HepG2 (cell line): ENCODE results near the gene FBXO24. TPM values are rescaled to one million over a fixed set of nuclear protein-coding genes. Genes with fewer than 3 reads are reported as not detected.

Experiments
- ATF1 ChIP-seq: IDR thresholded peaks from 2 replicates; pipeline ENCODE4 v1.6.1; 2016; ENCODE audit warnings: mild to moderate bottlenecking, control low read depth
- NFE2L2 ChIP-seq: fragments of 150-350 bp; IDR thresholded peaks from 2 replicates; pipeline ENCODE4 v1.6.1; 2014; ENCODE audit warnings: low read length
- NFIB ChIP-seq: sonication (generic); formaldehyde crosslinking; IDR thresholded peaks from 2 replicates; pipeline ENCODE4 v1.9.0; 2021; ENCODE audit warnings: missing genetic modification reagents, mild to moderate bottlenecking, borderline replicate concordance
- REXO4 ChIP-seq: sonication (generic); formaldehyde crosslinking; IDR thresholded peaks from 2 replicates; pipeline ENCODE4 v1.8.0; 2022; ENCODE audit warnings: missing genetic modification reagents, mild to moderate bottlenecking, borderline replicate concordance
- TCF7 ChIP-seq: sonication (generic); IDR thresholded peaks from 2 replicates; pipeline ENCODE4 v1.6.1; 2016; ENCODE audit warnings: antibody characterized with exemption, low read depth
- ZFP37 ChIP-seq: sonication (generic); formaldehyde crosslinking; IDR thresholded peaks from 2 replicates; pipeline ENCODE4 v1.4.0; 2020; ENCODE audit warnings: missing genetic modification reagents, borderline replicate concordance
- ZNF260 ChIP-seq: sonication (generic); formaldehyde crosslinking; IDR thresholded peaks from 2 replicates; pipeline ENCODE4 v1.4.0; 2020; ENCODE audit warnings: missing genetic modification reagents, low read depth, mild to moderate bottlenecking, borderline replicate concordance
- polyA plus RNA-seq, 8 experiments: library from polyadenylated mRNA; depleted of rRNA in 3 of 8; stranded (reverse) in 7 of 8; unstranded in 1 of 8; fragments of >200 nt; fragmentation: Illumina TruSeq in 4 of 8; extraction: Trizol in 4 of 8; gene quantifications; 2 replicates each; pipeline versions ENCODE4 v1.2.1 to v1.2.3, GENCODE V29; 2011 to 2016; ENCODE audit warnings: low read depth in 4 of 8, missing spikeins in 1 of 8, mixed read lengths in 1 of 8; ENCODE audit not compliant: insufficient read depth in 1 of 8
- total RNA-seq, 5 experiments: library from RNA; depleted of rRNA; stranded (reverse); fragments of >200 nt; fragmentation: Illumina TruSeq; extraction: Trizol; gene quantifications; 2 replicates each; pipeline ENCODE4 v1.2.3, GENCODE V29; 2016; ENCODE audit warnings: low read depth in 1 of 5
- TF ChIP-seq, protein P1 (sequence below): sonication (generic); formaldehyde crosslinking; IDR thresholded peaks from 2 replicates; pipeline ENCODE4 v1.4.0; 2020; ENCODE audit warnings: missing genetic modification reagents, borderline replicate concordance
- TF ChIP-seq, protein P2 (sequence below): sonication (generic); formaldehyde crosslinking; IDR thresholded peaks from 2 replicates; pipeline ENCODE4 v1.4.0; 2020; ENCODE audit warnings: mild to moderate bottlenecking, low read depth, missing genetic modification reagents
- TF ChIP-seq, protein P3 (sequence below): sonication (generic); formaldehyde crosslinking; IDR thresholded peaks from 2 replicates; pipeline ENCODE4 v1.5.0; 2020; ENCODE audit warnings: missing genetic modification reagents
- TF ChIP-seq, protein P4 (sequence below): sonication (generic); formaldehyde crosslinking; IDR thresholded peaks from 2 replicates; pipeline ENCODE4 v1.8.0; 2022; ENCODE audit warnings: mild to moderate bottlenecking, missing genetic modification reagents, moderate library complexity
- TF ChIP-seq, protein P5 (sequence below): sonication (generic); formaldehyde crosslinking; IDR thresholded peaks from 2 replicates; pipeline ENCODE4 v1.4.0; 2020; ENCODE audit warnings: missing genetic modification reagents; ENCODE audit errors: not compliant biosample characterization

The FBXO24 gene
- total and polyA plus RNA-seq, 2 of the 13 experiments (the other 11 are each of a cell fraction or from before 2014, with no cell fraction given), result 0.20 to 0.55 TPM

DNA sequence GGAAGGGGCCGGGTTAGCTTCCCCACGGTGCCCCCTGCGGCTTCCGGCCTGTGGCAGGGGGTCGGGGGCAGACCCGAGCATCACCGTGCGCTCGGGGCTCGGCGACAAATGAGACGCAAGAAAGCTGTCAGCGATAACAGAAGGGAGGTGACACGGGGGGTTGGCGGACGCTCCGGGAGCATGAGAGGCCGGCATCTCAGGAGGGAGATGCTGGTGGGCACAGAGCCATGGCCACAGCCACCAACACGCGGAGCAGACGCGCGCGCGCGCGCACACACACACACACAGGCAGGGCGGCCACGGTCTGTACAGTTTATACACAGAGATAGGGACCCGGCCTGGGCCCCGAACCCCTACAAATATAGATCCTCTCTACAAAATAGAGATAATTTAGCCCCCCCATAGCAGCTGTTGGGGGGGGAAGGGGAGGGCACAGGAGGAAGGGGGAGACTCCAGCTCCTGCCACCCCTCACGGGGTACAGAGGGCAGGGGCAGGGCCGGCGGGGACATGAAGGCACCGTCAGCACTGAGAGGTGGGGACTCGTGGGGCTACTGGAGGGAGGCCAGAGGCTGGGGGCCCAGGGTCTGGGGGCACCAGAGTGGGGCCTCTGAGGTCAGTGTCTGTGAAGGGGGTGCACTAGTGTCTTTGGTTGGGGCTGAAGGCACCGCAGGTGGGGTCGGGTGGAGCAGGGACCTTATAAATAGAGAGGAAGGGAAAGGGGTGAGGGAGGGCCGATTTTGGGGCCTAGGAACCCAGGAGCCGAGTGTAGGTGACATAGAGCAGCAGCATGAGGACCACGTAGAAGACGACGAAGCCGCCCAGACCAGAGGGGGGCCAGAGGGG lies 11.5 kb upstream of the FBXO24 start (continued):
- TF ChIP-seq, protein P1, sequence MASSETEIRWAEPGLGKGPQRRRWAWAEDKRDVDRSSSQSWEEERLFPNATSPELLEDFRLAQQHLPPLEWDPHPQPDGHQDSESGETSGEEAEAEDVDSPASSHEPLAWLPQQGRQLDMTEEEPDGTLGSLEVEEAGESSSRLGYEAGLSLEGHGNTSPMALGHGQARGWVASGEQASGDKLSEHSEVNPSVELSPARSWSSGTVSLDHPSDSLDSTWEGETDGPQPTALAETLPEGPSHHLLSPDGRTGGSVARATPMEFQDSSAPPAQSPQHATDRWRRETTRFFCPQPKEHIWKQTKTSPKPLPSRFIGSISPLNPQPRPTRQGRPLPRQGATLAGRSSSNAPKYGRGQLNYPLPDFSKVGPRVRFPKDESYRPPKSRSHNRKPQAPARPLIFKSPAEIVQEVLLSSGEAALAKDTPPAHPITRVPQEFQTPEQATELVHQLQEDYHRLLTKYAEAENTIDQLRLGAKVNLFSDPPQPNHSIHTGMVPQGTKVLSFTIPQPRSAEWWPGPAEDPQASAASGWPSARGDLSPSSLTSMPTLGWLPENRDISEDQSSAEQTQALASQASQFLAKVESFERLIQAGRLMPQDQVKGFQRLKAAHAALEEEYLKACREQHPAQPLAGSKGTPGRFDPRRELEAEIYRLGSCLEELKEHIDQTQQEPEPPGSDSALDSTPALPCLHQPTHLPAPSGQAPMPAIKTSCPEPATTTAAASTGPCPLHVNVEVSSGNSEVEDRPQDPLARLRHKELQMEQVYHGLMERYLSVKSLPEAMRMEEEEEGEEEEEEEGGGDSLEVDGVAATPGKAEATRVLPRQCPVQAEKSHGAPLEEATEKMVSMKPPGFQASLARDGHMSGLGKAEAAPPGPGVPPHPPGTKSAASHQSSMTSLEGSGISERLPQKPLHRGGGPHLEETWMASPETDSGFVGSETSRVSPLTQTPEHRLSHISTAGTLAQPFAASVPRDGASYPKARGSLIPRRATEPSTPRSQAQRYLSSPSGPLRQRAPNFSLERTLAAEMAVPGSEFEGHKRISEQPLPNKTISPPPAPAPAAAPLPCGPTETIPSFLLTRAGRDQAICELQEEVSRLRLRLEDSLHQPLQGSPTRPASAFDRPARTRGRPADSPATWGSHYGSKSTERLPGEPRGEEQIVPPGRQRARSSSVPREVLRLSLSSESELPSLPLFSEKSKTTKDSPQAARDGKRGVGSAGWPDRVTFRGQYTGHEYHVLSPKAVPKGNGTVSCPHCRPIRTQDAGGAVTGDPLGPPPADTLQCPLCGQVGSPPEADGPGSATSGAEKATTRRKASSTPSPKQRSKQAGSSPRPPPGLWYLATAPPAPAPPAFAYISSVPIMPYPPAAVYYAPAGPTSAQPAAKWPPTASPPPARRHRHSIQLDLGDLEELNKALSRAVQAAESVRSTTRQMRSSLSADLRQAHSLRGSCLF, result no peak
- TF ChIP-seq, protein P2, sequence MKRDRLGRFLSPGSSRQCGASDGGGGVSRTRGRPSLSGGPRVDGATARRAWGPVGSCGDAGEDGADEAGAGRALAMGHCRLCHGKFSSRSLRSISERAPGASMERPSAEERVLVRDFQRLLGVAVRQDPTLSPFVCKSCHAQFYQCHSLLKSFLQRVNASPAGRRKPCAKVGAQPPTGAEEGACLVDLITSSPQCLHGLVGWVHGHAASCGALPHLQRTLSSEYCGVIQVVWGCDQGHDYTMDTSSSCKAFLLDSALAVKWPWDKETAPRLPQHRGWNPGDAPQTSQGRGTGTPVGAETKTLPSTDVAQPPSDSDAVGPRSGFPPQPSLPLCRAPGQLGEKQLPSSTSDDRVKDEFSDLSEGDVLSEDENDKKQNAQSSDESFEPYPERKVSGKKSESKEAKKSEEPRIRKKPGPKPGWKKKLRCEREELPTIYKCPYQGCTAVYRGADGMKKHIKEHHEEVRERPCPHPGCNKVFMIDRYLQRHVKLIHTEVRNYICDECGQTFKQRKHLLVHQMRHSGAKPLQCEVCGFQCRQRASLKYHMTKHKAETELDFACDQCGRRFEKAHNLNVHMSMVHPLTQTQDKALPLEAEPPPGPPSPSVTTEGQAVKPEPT (CRISPR knock-in tag), result no peak
- TF ChIP-seq, protein P3, sequence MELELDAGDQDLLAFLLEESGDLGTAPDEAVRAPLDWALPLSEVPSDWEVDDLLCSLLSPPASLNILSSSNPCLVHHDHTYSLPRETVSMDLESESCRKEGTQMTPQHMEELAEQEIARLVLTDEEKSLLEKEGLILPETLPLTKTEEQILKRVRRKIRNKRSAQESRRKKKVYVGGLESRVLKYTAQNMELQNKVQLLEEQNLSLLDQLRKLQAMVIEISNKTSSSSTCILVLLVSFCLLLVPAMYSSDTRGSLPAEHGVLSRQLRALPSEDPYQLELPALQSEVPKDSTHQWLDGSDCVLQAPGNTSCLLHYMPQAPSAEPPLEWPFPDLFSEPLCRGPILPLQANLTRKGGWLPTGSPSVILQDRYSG (CRISPR knock-in tag), result no peak
- TF ChIP-seq NFIB (CRISPR knock-in tag), result no peak; the same call in 1 of the 2 replicates
- TF ChIP-seq, protein P4, sequence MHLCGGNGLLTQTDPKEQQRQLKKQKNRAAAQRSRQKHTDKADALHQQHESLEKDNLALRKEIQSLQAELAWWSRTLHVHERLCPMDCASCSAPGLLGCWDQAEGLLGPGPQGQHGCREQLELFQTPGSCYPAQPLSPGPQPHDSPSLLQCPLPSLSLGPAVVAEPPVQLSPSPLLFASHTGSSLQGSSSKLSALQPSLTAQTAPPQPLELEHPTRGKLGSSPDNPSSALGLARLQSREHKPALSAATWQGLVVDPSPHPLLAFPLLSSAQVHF (CRISPR knock-in tag), result no peak
- TF ChIP-seq ZFP37 (CRISPR knock-in tag), result no peak
- no peak for TF ChIP-seq TCF7
- TF ChIP-seq REXO4, result no peak
- TF ChIP-seq ATF1 (CRISPR knock-in tag), result no peak
- TF ChIP-seq, protein P5, sequence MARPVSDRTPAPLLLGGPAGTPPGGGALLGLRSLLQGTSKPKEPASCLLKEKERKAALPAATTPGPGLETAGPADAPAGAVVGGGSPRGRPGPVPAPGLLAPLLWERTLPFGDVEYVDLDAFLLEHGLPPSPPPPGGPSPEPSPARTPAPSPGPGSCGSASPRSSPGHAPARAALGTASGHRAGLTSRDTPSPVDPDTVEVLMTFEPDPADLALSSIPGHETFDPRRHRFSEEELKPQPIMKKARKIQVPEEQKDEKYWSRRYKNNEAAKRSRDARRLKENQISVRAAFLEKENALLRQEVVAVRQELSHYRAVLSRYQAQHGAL (CRISPR knock-in tag), result no peak
- no peak for TF ChIP-seq ZNF260
- TF ChIP-seq NFE2L2, result no peak
